ENCODE data around the gene SMG6. TPM values are rescaled to one million over a fixed set of nuclear protein-coding genes. Genes with fewer than 3 reads are reported as not detected.
A peak's percentile ranks its signal among the peaks of the same experiment; 100 is the strongest.

The SMG6 gene
- total RNA-seq, 1 experiment from 2014 or later, result 13.5 TPM

- Mint-ChIP-seq H3K27me3 (ENCODE audit: unreplicated experiment) (no peaks in the 10 kb centered on the region), H3K4me3 (ENCODE audit: low read depth, unreplicated experiment) (peak within 1 kb of the TSS; percentile 83), H3K36me3 (ENCODE audit: insufficient read depth, unreplicated experiment) (peaks cover 31% of the 10 kb centered on the region), H3K27ac (ENCODE audit: unreplicated experiment) (peak within 1 kb of the TSS; percentile 96), H3K9me3 (ENCODE audit: low read depth, unreplicated experiment) (no peaks in the 10 kb centered on the region), H3K4me1 (ENCODE audit: low read depth, unreplicated experiment) (peaks cover 10% of the 10 kb centered on the region)
- TF ChIP-seq, protein P1, sequence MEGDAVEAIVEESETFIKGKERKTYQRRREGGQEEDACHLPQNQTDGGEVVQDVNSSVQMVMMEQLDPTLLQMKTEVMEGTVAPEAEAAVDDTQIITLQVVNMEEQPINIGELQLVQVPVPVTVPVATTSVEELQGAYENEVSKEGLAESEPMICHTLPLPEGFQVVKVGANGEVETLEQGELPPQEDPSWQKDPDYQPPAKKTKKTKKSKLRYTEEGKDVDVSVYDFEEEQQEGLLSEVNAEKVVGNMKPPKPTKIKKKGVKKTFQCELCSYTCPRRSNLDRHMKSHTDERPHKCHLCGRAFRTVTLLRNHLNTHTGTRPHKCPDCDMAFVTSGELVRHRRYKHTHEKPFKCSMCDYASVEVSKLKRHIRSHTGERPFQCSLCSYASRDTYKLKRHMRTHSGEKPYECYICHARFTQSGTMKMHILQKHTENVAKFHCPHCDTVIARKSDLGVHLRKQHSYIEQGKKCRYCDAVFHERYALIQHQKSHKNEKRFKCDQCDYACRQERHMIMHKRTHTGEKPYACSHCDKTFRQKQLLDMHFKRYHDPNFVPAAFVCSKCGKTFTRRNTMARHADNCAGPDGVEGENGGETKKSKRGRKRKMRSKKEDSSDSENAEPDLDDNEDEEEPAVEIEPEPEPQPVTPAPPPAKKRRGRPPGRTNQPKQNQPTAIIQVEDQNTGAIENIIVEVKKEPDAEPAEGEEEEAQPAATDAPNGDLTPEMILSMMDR (IDR thresholded peaks at IDR 0.05; ENCODE audit: unreplicated experiment), result no peak
- peak; percentile 93 for DNase-seq
- CTCF ChIA-PET, result interaction anchor here (1.1 kb wide), 1 partner anchor 133 kb away, joined by 3 read pairs; no protein-coding TSS in a partner anchor
- no TSS peak for BruUV-seq (replicated peaks)
- intact Hi-C loops (cut with micrococcal nuclease; ENCODE audit: unreplicated experiment), result loop anchor here (1.0 kb wide), 1 partner anchor 11 kb away; the partner anchor contains the start of gene DPH1
Measured at GRCh38 chr17:2041561-2042389, 261.8 kb downstream of the SMG6 start, which contains the start of gene OVCA2. Gene OVCA2, plus strand, starts transcription at chr17:2042022. Its CDS starts 26 bp downstream, at chr17:2042048.

DNA sequence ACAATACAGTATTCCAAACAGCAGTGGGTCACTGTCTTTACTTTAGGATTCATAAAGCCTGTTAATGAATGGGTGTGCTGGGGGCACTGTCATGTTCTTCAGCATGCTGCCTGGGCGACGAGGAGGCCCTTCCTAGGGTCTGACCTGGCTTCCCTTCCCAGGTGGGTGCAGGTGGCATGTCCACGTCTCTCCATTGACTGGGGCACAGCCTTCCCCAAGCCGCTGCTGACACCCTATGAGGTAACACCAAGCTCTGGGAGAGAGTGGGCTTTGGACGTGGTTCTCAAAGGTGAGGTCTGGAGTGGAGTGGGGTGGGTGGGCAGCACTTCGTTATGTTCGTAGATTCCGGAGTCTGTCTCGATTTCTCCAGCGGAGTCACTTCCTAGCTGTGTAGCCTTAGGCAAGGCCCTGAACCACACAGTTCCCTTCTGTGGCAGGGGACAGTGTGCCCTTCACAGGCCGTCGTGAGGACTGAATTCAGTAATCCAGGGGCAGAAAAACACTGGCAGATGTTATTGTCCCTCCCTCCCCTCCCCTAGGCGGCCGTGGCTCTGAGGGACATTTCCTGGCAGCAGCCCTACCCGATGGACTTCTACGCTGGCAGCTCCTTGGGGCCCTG is 262.5 kb downstream of the SMG6 start:
- intact Hi-C loops (cut with micrococcal nuclease; ENCODE audit: unreplicated experiment), result loop anchor here (1.0 kb wide), 1 partner anchor 11 kb away; the partner anchor contains the start of gene DPH1
- peak overlapping the region; percentile 83 for H3K4me3 Mint-ChIP-seq (ENCODE audit: low read depth, unreplicated experiment)
- BruUV-seq (replicated peaks), result no TSS peak

GRCh38 chr17:2040219-2040827 is 263.3 kb downstream of the SMG6 start:
- intact Hi-C loops (cut with micrococcal nuclease; ENCODE audit: unreplicated experiment), result no loop called here
- Mint-ChIP-seq H3K4me1 (ENCODE audit: low read depth, unreplicated experiment) (peaks cover 10% of the 10 kb centered on the region), H3K27ac (ENCODE audit: unreplicated experiment) (no peak overlapping the region), H3K36me3 (ENCODE audit: insufficient read depth, unreplicated experiment) (peaks cover 31% of the 10 kb centered on the region), H3K27me3 (ENCODE audit: unreplicated experiment) (no peaks in the 10 kb centered on the region), H3K4me3 (ENCODE audit: low read depth, unreplicated experiment) (no peak overlapping the region), H3K9me3 (ENCODE audit: low read depth, unreplicated experiment) (no peaks in the 10 kb centered on the region)
- CTCF ChIA-PET, result no interaction called here
- TF ChIP-seq, protein P1 (IDR thresholded peaks at IDR 0.05; ENCODE audit: unreplicated experiment), result no peak
- DNase-seq, result no peak
- no TSS peak for BruUV-seq (replicated peaks)

More for the DNA sequence above, 262.5 kb downstream of the SMG6 start:
- H3K9me3 Mint-ChIP-seq (ENCODE audit: low read depth, unreplicated experiment), result no peaks in the 10 kb centered on the region
- peaks cover 10% of the 10 kb centered on the region for H3K4me1 Mint-ChIP-seq (ENCODE audit: low read depth, unreplicated experiment)
- H3K36me3 Mint-ChIP-seq (ENCODE audit: insufficient read depth, unreplicated experiment), result peaks cover 31% of the 10 kb centered on the region
- H3K27me3 Mint-ChIP-seq (ENCODE audit: unreplicated experiment), result no peaks in the 10 kb centered on the region
- H3K27ac Mint-ChIP-seq (ENCODE audit: unreplicated experiment), result no peak overlapping the region
- no peak for DNase-seq
- CTCF ChIA-PET, result interaction anchor here (1.1 kb wide), 1 partner anchor 132 kb away, joined by 3 read pairs; no protein-coding TSS in a partner anchor
- TF ChIP-seq, protein P1 (IDR thresholded peaks at IDR 0.05; ENCODE audit: unreplicated experiment), result no peak

DNA sequence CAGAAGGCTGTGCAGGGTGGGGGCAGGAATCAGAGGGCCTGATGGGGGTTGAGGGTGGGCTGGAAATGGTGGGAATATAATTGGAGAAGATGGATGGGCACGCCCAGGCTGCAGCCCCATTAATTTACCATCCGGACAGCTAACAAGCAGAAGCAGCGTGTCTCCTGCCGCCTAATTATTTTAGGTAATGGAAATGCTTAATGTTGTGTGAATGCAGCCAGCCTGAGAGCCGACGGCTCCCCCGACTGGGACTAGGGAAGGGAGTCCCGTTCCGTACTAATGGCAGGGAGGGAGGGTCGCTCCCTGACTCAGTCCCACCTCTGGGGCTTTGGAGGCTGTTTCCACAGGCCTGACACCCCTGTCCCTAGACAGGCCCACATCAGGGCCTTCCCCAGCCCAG is 266.4 kb downstream of the SMG6 start:
- Mint-ChIP-seq H3K4me3 (ENCODE audit: low read depth, unreplicated experiment) (no peak overlapping the region), H3K36me3 (ENCODE audit: insufficient read depth, unreplicated experiment) (peaks cover 8% of the 10 kb centered on the region), H3K27me3 (ENCODE audit: unreplicated experiment) (no peaks in the 10 kb centered on the region), H3K27ac (ENCODE audit: unreplicated experiment) (no peak overlapping the region), H3K9me3 (ENCODE audit: low read depth, unreplicated experiment) (no peaks in the 10 kb centered on the region), H3K4me1 (ENCODE audit: low read depth, unreplicated experiment) (no peaks in the 10 kb centered on the region)
- intact Hi-C loops (cut with micrococcal nuclease; ENCODE audit: unreplicated experiment), result no loop called here
- DNase-seq, result no peak
- BruUV-seq (replicated peaks), result no TSS peak
- TF ChIP-seq, protein P1 (IDR thresholded peaks at IDR 0.05; ENCODE audit: unreplicated experiment), result no peak
- CTCF ChIA-PET, result interaction anchor here (0.6 kb wide), 1 partner anchor 65 kb away, joined by 3 read pairs; no protein-coding TSS in a partner anchor
